Karpas-422 (cell line): ENCODE results near the gene CDK17. TPM values are rescaled to one million over a fixed set of nuclear protein-coding genes. Genes with fewer than 3 reads are reported as not detected.
"Not testable (repeated sequence)": the region's sequence is repeated elsewhere in the genome, so short reads cannot be mapped to it uniquely, and the experiment has no call there.

Source experiments
- DNase-seq: peaks from one replicate; pipeline ENCODE4 v3.0.0-alpha.2; 2015
- H2AFZ ChIP-seq: fragments of 200-600 bp; sonication (generic); 2 replicates; pipeline ENCODE4 v1.6.1; 2014; ENCODE audit warnings: antibody characterized with exemption, low read length, mixed read lengths
- H3K27ac ChIP-seq: fragments of 200-600 bp; sonication (generic); 2 replicates; pipeline ENCODE4 v1.5.1; 2014; ENCODE audit warnings: mild to moderate bottlenecking, low read length, moderate library complexity
- H3K27me3 ChIP-seq: fragments of 200-600 bp; sonication (generic); 2 replicates; pipeline ENCODE4 v1.6.1; 2014; ENCODE audit warnings: low read length, mixed read lengths
- H3K36me3 ChIP-seq: fragments of 200-600 bp; sonication (generic); 2 replicates; pipeline ENCODE4 v1.6.1; 2014; ENCODE audit warnings: low read length, mixed read lengths; ENCODE audit not compliant: insufficient read depth
- H3K4me1 ChIP-seq: fragments of 200-600 bp; sonication (generic); 2 replicates; pipeline ENCODE4 v1.6.1; 2014; ENCODE audit warnings: mild to moderate bottlenecking, low read length, mixed read lengths
- H3K4me2 ChIP-seq: fragments of 200-600 bp; sonication (generic); 2 replicates; pipeline ENCODE4 v1.6.1; 2014; ENCODE audit warnings: low read length, low read depth, mild to moderate bottlenecking; ENCODE audit not compliant: poor library complexity, severe bottlenecking
- H3K4me3 ChIP-seq: fragments of 200-600 bp; sonication (generic); 2 replicates; pipeline ENCODE4 v1.5.1; 2014; ENCODE audit warnings: mild to moderate bottlenecking, antibody characterized with exemption, low read length, mixed read lengths
- H3K79me2 ChIP-seq: fragments of 200-600 bp; sonication (generic); 2 replicates; pipeline ENCODE4 v1.6.1; 2014; ENCODE audit warnings: mild to moderate bottlenecking, low read length, mixed read lengths
- H3K9ac ChIP-seq: fragments of 200-600 bp; sonication (generic); 2 replicates; pipeline ENCODE4 v1.6.0; 2014; ENCODE audit warnings: low read length
- H3K9me2 ChIP-seq: fragments of 200-600 bp; sonication (generic), shearing (Covaris generic); replicated peaks from 2 replicates; pipeline ENCODE4 v1.6.0; 2014; ENCODE audit warnings: mild to moderate bottlenecking, low read length, moderate library complexity; ENCODE audit not compliant: insufficient read depth
- H3K9me3 ChIP-seq: fragments of 300-700, 200-600 bp; sonication (generic); 2 replicates; pipeline ENCODE4 v1.6.1; 2014; ENCODE audit warnings: low read length, mixed read lengths
- H4K20me1 ChIP-seq: fragments of 200-600 bp; sonication (generic); 2 replicates; pipeline ENCODE4 v1.6.1; 2014; ENCODE audit warnings: mild to moderate bottlenecking, antibody characterized with exemption, low read length, low read depth; ENCODE audit not compliant: insufficient read depth
- total RNA-seq: library from RNA; depleted of rRNA; stranded (reverse); fragments of >200 nt; shearing (Covaris generic); gene quantifications from 2 replicates; pipeline ENCODE4 v1.2.3, GENCODE V29; 2014; ENCODE audit warnings: low replicate concordance

The CDK17 gene
- total RNA-seq, 1 experiment from 2014 or later, result 71.2 TPM

DNA sequence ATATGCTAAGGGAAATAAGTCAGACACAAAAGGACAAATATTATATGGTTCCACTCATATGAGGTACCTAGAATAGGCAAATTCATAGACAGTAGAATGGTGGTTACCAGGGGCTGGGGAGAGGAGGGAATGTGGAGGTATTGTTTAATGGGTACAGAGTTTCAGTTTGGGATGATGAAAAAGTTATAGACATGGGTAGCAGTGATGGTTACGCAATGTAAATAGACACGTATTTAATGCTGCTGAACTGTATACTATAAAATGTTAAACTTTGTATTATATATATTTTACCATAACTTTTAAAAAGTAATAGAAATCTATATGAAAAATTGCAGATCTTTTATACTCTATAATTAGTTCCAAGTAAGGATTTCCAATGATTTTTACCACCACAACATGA is 71.2 kb downstream of the CDK17 start:
- Histone ChIP-seq H3K79me2 (peaks cover 77% of the 10 kb centered on the region), H3K36me3 (peaks cover 21% of the 10 kb centered on the region), H4K20me1 (no peaks in the 10 kb centered on the region), H3K9me3 (no peaks in the 10 kb centered on the region), H3K9me2 (no peaks in the 10 kb centered on the region), H3K4me1 (peaks cover 77% of the 10 kb centered on the region), H3K4me3 (no peak overlapping the region), H3K4me2 (peak overlapping the region; percentile 73), H3K27me3 (no peaks in the 10 kb centered on the region), H3K9ac (no peak overlapping the region), H3K27ac (peak overlapping the region; percentile 100), H2AFZ (no peak overlapping the region)
- DNase-seq, result no peak

- Histone ChIP-seq H3K4me2 (peak overlapping the region; percentile 73), H2AFZ (no peak overlapping the region)
Observed at GRCh38 chr12:96327889-96328288, 72.3 kb downstream of the CDK17 start.

GRCh38 chr12:96327346-96327745 is 72.9 kb downstream of the CDK17 start:
- H3K27me3 ChIP-seq, result no peaks in the 10 kb centered on the region
- peak; percentile 96 for DNase-seq
- no peak overlapping the region for H2AFZ ChIP-seq
- H3K79me2 ChIP-seq, result peaks cover 74% of the 10 kb centered on the region
- H3K9me3 ChIP-seq, result no peaks in the 10 kb centered on the region
- H3K27ac ChIP-seq, result peak overlapping the region; percentile 100
- peak overlapping the region; percentile 57 for H3K4me3 ChIP-seq
- H3K4me1 ChIP-seq, result peaks cover 78% of the 10 kb centered on the region
- H3K36me3 ChIP-seq, result peaks cover 29% of the 10 kb centered on the region
- H3K4me2 ChIP-seq, result peak overlapping the region; percentile 73
- no peaks in the 10 kb centered on the region for H3K9me2 ChIP-seq
- H3K9ac ChIP-seq, result peak overlapping the region; percentile 66
- H4K20me1 ChIP-seq, result no peaks in the 10 kb centered on the region

More at GRCh38 chr12:96327889-96328288, 72.3 kb downstream of the CDK17 start:
- Histone ChIP-seq H3K9ac (peak overlapping the region; percentile 58), H3K79me2 (peaks cover 75% of the 10 kb centered on the region), H3K27me3 (no peaks in the 10 kb centered on the region), H4K20me1 (no peaks in the 10 kb centered on the region), H3K9me3 (no peaks in the 10 kb centered on the region), H3K36me3 (peaks cover 29% of the 10 kb centered on the region), H3K9me2 (no peaks in the 10 kb centered on the region), H3K4me3 (peak overlapping the region; percentile 40; the same call in 1 of the 2 replicates), H3K4me1 (peaks cover 78% of the 10 kb centered on the region), H3K27ac (peak overlapping the region; percentile 100)
- peak; percentile 89 for DNase-seq

GRCh38 chr12:96326628-96327227 is 73.5 kb downstream of the CDK17 start:
- no peaks in the 10 kb centered on the region for H3K9me2 ChIP-seq
- peaks cover 32% of the 10 kb centered on the region for H3K36me3 ChIP-seq
- peaks cover 78% of the 10 kb centered on the region for H3K4me1 ChIP-seq
- peaks cover 73% of the 10 kb centered on the region for H3K79me2 ChIP-seq
- no peak overlapping the region for H2AFZ ChIP-seq
- no peaks in the 10 kb centered on the region for H3K9me3 ChIP-seq
- H3K27ac ChIP-seq, result peak overlapping the region; percentile 100
- H3K9ac ChIP-seq, result peak overlapping the region; percentile 66
- H4K20me1 ChIP-seq, result no peaks in the 10 kb centered on the region
- H3K4me2 ChIP-seq, result peak overlapping the region; percentile 73
- no peaks in the 10 kb centered on the region for H3K27me3 ChIP-seq
- DNase-seq, result peak; percentile 70
- H3K4me3 ChIP-seq, result peak overlapping the region; percentile 57

DNA sequence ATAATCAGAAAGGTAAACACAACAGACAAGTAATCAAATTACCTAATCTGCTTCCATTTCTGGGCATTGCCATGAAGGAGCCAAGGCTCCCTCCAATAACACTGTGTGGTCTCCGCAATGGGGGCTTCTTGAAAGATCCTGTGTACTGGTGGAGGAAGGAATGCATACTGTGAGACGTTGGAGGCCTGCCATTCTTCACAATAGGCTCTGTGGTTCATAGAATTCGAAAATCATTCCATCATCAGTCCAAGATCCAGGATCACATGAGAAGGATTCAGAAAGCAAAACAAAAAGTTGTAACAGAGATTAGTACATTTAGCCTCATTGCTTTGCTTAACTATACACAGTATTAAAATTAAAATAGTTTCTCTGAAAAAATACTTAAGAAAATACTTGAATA is 76.3 kb downstream of the CDK17 start:
- peaks cover 48% of the 10 kb centered on the region for H3K79me2 ChIP-seq
- H3K27me3 ChIP-seq, result no peaks in the 10 kb centered on the region
- H3K4me1 ChIP-seq, result peaks cover 51% of the 10 kb centered on the region
- H2AFZ ChIP-seq, result no peak overlapping the region
- H3K27ac ChIP-seq, result no peak overlapping the region
- no peak overlapping the region for H3K4me3 ChIP-seq
- DNase-seq, result no peak
- no peaks in the 10 kb centered on the region for H4K20me1 ChIP-seq
- H3K9me3 ChIP-seq, result no peaks in the 10 kb centered on the region
- no peaks in the 10 kb centered on the region for H3K9me2 ChIP-seq
- no peak overlapping the region for H3K4me2 ChIP-seq
- peaks cover 26% of the 10 kb centered on the region for H3K36me3 ChIP-seq
- H3K9ac ChIP-seq, result no peak overlapping the region

DNA sequence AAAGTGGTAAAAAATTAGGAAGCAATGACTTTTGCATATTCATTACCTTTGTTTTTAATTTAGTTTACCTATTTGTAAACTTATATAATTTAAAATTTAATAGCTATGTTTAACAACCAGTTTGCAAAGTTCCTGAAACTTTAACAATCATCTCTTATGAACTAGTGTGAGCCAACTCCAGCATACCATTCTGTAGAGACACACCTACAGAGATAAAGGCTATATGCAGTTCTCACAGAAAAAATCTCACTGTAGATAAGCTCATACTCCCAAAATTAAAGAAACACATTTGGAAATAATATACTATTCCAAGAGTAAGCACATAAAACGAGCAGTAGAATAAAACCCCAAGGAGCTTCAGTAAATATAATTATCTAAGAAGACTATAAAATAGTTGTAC is 77.5 kb downstream of the CDK17 start:
- Histone ChIP-seq H3K27me3 (no peaks in the 10 kb centered on the region), H3K27ac (no peak overlapping the region), H3K9me3 (no peaks in the 10 kb centered on the region), H3K9ac (no peak overlapping the region), H2AFZ (no peak overlapping the region), H3K36me3 (peaks cover 26% of the 10 kb centered on the region), H3K4me1 (peaks cover 39% of the 10 kb centered on the region), H3K9me2 (no peaks in the 10 kb centered on the region), H4K20me1 (no peaks in the 10 kb centered on the region), H3K4me3 (no peak overlapping the region), H3K79me2 (peaks cover 46% of the 10 kb centered on the region), H3K4me2 (no peak overlapping the region)
- no peak for DNase-seq

DNA sequence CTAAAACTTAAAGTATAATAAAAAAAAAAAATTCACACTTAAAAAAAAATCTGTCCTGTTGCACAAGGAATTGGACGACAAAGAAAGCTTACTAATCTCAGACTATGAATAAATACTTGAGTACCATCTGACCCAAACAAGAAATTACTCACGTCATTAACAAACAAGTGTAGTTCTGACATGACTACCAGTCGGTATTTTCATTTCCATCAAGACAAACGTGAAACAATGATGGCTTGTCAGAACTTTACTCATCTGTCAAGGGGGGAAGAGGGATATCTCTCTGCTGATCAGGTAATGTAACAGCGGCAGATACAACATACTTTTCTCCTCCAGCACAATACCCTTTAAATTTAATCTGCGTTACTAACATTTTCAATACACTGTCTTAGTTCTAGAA is 78.3 kb downstream of the CDK17 start:
- no peak overlapping the region for H2AFZ ChIP-seq
- no peak overlapping the region for H3K4me2 ChIP-seq
- H3K9me3 ChIP-seq, result no peaks in the 10 kb centered on the region
- DNase-seq, result no peak
- H3K9me2 ChIP-seq, result no peaks in the 10 kb centered on the region
- H3K79me2 ChIP-seq, result peaks cover 46% of the 10 kb centered on the region
- H3K36me3 ChIP-seq, result peaks cover 26% of the 10 kb centered on the region
- H3K4me1 ChIP-seq, result peaks cover 31% of the 10 kb centered on the region
- H3K27me3 ChIP-seq, result no peaks in the 10 kb centered on the region
- no peak overlapping the region for H3K27ac ChIP-seq
- H3K9ac ChIP-seq, result no peak overlapping the region
- no peaks in the 10 kb centered on the region for H4K20me1 ChIP-seq
- H3K4me3 ChIP-seq, result no peak overlapping the region

DNA sequence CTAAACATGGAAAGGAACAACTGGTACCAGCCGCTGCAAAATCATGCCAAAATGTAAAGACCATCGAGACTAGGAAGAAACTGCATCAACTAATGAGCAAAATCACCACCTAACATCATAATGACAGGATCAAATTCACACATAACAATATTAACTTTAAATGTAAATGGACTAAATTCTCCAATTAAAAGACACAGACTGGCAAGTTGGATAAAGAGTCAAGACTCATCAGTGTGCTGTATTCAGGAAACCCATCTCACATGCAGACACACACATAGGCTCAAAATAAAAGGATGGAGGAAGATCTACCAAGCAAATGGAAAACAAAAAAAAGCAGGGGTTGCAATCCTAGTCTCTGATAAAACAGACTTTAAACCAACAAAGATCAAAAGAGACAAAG is 82.4 kb downstream of the CDK17 start:
- Histone ChIP-seq H3K4me1 (peaks cover 23% of the 10 kb centered on the region), H3K36me3 (peaks cover 13% of the 10 kb centered on the region), H3K79me2 (peaks cover 37% of the 10 kb centered on the region)
- H2AFZ ChIP-seq, H3K27me3 ChIP-seq, H3K9me2 ChIP-seq, DNase-seq, H3K9me3 ChIP-seq, H3K4me2 ChIP-seq, H4K20me1 ChIP-seq, H3K9ac ChIP-seq, H3K27ac ChIP-seq, H3K4me3 ChIP-seq: not testable (repeated sequence)
